ENCODE measurements around the gene CLTB. TPM values are rescaled to one million over a fixed set of nuclear protein-coding genes. Genes with fewer than 3 reads are reported as not detected.

CLTB gene, protein sequence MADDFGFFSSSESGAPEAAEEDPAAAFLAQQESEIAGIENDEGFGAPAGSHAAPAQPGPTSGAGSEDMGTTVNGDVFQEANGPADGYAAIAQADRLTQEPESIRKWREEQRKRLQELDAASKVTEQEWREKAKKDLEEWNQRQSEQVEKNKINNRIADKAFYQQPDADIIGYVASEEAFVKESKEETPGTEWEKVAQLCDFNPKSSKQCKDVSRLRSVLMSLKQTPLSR
- total RNA-seq = 100 to 1,000 TPM in 3 of 4 donors, 10 to 100 TPM in 1; 95.2 to 139 (median 112) TPM

DNA sequence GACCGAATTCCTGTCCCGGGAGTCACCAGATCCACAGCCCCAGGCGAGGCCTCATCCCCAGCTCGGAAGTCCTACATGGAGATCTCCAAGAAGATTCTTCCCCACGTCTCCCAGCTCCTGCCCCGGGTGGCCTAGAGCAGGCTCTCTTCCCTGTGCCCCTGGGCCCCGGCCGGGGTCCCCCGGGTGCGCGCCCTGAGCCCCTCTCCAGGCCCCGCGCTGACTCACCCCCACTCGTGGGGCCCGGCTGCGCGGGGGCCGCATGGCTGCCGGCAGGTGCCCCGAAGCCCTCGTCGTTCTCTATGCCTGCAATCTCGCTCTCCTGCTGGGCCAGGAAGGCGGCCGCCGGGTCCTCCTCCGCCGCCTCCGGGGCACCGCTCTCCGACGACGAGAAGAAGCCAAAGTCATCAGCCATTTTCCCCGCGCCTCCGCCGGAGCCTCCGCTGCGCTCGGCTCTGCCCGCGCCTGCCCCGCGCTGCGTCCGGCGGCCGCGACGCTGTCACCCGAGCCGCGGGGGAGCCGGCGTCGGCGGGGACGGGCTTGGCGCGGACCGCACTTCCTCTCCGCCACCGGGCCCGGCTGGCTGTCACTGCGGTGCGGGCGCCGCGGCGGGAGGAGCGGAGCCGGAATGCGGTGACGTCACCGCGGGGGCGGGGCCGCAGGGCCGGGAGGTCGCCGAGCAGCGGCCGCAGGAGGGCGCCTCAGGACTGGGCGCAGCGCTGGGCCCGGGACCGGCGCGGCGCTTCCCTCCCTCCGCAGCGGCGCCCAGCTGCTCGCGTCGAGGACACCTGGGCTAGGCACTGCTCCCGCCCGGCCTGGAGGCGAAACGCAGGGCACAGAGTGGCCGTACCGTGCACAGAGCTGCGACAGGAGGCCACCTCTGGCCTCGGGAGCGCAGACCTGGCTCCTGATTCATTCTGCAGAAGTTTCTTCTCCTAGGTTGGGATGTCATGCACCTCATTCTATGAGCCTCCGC is at the start of gene CLTB:
CLTB (minus strand) TSS at position 588 of the 973 bp plus-strand sequence; CDS start at position 412, 176 bp downstream.
- peaks cover 17 to 30% of the 10 kb centered on the region in 2 donors for H3K4me1 ChIP-seq
- H3K4me3 ChIP-seq (replicated peaks in 1 of 3) = peak within 1 kb of the TSS; percentile 34 to 93 (median 88)
- intact Hi-C loops (cut with DNase I) = loop anchor here (5.0 kb wide), 3 partner anchors 126 to 241 kb away; no protein-coding TSS in a partner anchor
- H3K9me3 ChIP-seq = no peaks in the 10 kb centered on the region
- 3 to 6% methylated on average over 23 to 31 of the region's 107 CpGs for WGBS, 2 donors
- DNase-seq = peak; percentile 89 to 90
- H3K27ac ChIP-seq = peak within 1 kb of the TSS; percentile 75 to 87 (median 77)
- TF ChIP-seq POLR2A (IDR thresholded peaks at IDR 0.05) = peak in 1 of 2 donors; percentile 96
- TF ChIP-seq, protein P1, sequence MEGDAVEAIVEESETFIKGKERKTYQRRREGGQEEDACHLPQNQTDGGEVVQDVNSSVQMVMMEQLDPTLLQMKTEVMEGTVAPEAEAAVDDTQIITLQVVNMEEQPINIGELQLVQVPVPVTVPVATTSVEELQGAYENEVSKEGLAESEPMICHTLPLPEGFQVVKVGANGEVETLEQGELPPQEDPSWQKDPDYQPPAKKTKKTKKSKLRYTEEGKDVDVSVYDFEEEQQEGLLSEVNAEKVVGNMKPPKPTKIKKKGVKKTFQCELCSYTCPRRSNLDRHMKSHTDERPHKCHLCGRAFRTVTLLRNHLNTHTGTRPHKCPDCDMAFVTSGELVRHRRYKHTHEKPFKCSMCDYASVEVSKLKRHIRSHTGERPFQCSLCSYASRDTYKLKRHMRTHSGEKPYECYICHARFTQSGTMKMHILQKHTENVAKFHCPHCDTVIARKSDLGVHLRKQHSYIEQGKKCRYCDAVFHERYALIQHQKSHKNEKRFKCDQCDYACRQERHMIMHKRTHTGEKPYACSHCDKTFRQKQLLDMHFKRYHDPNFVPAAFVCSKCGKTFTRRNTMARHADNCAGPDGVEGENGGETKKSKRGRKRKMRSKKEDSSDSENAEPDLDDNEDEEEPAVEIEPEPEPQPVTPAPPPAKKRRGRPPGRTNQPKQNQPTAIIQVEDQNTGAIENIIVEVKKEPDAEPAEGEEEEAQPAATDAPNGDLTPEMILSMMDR (IDR thresholded peaks at IDR 0.05) = peak; percentile 16 to 98 (median 73)
- H3K36me3 ChIP-seq = no peaks in the 10 kb centered on the region
- no peaks in the 10 kb centered on the region for H3K27me3 ChIP-seq

DNA sequence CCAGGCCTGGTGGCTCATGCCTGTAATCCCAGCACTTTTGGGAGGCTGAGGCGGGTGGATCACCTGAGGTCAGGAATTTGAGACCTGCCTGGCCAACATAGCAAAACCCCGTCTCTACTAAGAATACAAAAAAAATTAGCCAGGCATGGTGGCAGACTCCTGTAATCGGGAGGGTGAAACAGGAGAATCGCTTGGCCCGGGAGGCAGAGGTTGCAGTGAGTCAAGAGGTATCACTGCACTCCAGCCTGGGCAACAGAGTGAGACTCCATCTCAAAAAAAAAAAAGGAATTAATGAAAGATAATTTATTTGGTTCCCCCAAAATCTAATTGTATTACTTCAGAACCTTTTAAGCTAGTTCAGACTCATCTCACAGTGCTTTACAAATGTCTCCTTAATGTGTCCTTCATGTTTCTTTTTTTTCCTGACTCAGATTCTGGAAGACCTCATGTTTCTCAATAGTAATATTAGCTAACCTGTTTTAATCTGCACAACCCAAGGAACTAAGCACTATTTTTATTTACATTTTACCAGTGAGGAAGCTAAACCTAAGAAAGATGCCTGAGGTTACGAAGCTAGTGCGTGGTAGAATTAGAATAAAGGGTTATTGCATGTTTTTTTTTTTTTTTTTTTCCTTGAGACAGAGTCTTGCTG is 46.9 kb upstream of the CLTB start:
- no peaks in the 10 kb centered on the region for H3K36me3 ChIP-seq
- peaks cover 10 to 19% of the 10 kb centered on the region in 2 donors for H3K4me1 ChIP-seq
- WGBS, 2 donors = 78 to 83% methylated on average over 7 of the region's 7 CpGs

DNA sequence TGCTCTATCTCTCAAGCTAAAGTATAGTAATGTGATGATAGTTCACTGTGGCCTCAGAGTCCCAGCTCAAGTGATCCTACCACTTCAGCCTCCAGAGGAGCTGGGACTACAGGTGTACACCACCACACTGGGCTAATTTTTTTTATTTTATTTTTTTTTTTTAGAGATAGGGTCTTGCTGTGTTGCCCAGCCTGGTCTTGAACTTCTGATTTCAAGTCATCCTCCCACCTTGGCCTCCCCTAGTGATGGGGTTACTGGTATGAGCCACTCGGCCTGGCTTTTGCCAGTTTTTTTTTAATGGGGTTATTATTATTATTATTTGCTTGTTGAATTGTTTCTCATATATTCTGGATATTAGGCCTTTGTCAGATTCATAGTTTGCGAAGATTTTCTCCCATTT is 45.0 kb upstream of the CLTB start:
- peaks cover 10 to 14% of the 10 kb centered on the region in 2 donors for H3K4me1 ChIP-seq
- DNase-seq = no peak
- no peaks in the 10 kb centered on the region for H3K36me3 ChIP-seq
- no peak for TF ChIP-seq POLR2A (IDR thresholded peaks at IDR 0.05)
- TF ChIP-seq, protein P1 (IDR thresholded peaks at IDR 0.05) = no peak
- intact Hi-C loops (cut with DNase I) = no loop called here
- no peak overlapping the region for H3K27ac ChIP-seq
- H3K9me3 ChIP-seq = no peaks in the 10 kb centered on the region
- no peaks in the 10 kb centered on the region for H3K27me3 ChIP-seq
- WGBS, 2 donors = 92 to 96% methylated on average over 2 of the region's 2 CpGs
- H3K4me3 ChIP-seq (replicated peaks in 1 of 3) = no peak overlapping the region

More for the DNA sequence above, 46.9 kb upstream of the CLTB start:
- H3K9me3 ChIP-seq = no peaks in the 10 kb centered on the region
- H3K27ac ChIP-seq = no peak overlapping the region
- H3K27me3 ChIP-seq = no peaks in the 10 kb centered on the region
- intact Hi-C loops (cut with DNase I) = no loop called here
- DNase-seq = peak in 1 of 2 donors; percentile 8
- H3K4me3 ChIP-seq (replicated peaks in 1 of 3) = no peak overlapping the region
- TF ChIP-seq POLR2A (IDR thresholded peaks at IDR 0.05) = no peak
- TF ChIP-seq, protein P1 (IDR thresholded peaks at IDR 0.05) = no peak

DNA sequence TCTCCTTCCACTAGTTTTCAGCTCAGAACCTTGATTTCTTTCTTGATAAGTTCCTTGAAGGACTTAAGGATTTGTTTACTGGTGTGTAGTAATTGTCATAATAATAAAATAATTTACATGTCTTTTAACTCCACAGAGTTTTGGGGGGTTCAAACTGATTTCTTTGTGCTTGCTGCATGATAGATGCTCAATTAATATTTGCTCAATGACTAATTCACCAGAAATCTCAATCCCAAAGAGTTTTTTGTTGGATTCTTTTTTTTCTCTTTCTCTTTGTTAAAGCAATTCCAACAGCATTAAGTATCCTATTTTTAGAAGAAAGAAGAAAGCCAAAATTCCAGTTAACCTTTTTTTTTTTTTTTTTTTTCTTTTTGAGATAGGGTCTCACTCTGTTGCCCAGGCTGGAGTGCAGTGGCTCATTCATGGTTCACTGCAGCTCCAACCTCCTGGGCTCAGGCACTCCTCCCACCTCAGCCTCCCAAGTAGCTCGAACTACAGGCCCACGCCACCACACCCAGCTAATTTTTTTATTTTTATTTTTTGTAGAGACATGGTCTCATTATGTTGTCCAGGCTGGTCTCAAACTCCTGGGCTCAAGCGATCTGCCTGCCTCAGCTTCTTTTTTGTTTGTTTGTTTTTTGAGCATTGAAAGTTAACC is 42.7 kb upstream of the CLTB start:
- Histone ChIP-seq H3K27ac (no peak overlapping the region), H3K9me3 (no peaks in the 10 kb centered on the region), H3K27me3 (no peaks in the 10 kb centered on the region), H3K36me3 (no peaks in the 10 kb centered on the region), H3K4me3 (replicated peaks in 1 of 3) (no peak overlapping the region), H3K4me1 (peaks cover 0 to 5% of the 10 kb centered on the region in 2 donors)
- peak in 1 of 2 donors; percentile 10 for DNase-seq
- intact Hi-C loops (cut with DNase I) = no loop called here
- 98 to 100% methylated on average over 3 of the region's 3 CpGs for WGBS, 2 donors
- TF ChIP-seq, protein P1 (IDR thresholded peaks at IDR 0.05) = no peak
- no peak for TF ChIP-seq POLR2A (IDR thresholded peaks at IDR 0.05)

Measured in thyroid gland (tissue), 4 donors.